Keratinocyte (primary cell): ENCODE measurements around the gene KIAA0825.

Experiments used
- CTCF ChIP-seq, 3 experiments: IDR thresholded peaks in 1 of 3; conservative IDR thresholded peaks in 1 of 3; optimal IDR thresholded peaks in 1 of 3; 2 replicates in 2 of 3; 3 replicates in 1 of 3; pipeline versions ENCODE3 to v1.5.1; 2011; ENCODE audit warnings: low read length in 3 of 3, mild to moderate bottlenecking in 3 of 3, moderate library complexity in 2 of 3, control low read depth in 1 of 3, inconsistent platforms in 1 of 3; ENCODE audit not compliant: insufficient read depth in 2 of 3; ENCODE audit errors: extremely low read depth in 1 of 3
- EZH2 ChIP-seq: IDR thresholded peaks from one replicate; pipeline ENCODE4 v1.6.1; 2012; ENCODE audit warnings: inconsistent platforms, mild to moderate bottlenecking, low read length, moderate library complexity

- TF ChIP-seq CTCF (optimal IDR thresholded peaks at IDR 0.05 in 1 of 3, IDR thresholded peaks at IDR 0.05 in 1 of 3, conservative IDR thresholded peaks at IDR 0.05 in 1 of 3; ENCODE audit: extremely low read depth in 1 of 3, insufficient read depth in 2 of 3, low read length in 3 of 3) = no peak
- no peak for TF ChIP-seq EZH2
These were observed 195.0 kb downstream of the KIAA0825 start for GRCh38 chr5:94423411-94423810.
